Trophoblast cell (in vitro differentiated cells and primary cell): Measurements from ENCODE around the gene SERP2.

ENCODE experiments used
- DNase-seq, 2 donors: peaks; one replicate each; pipeline ENCODE4 v3.0.0-alpha.2; 2016
- H2AFZ ChIP-seq: 2 replicates; pipeline ENCODE4 v1.6.1; 2013; ENCODE audit warnings: low read length, moderate library complexity, mild to moderate bottlenecking; ENCODE audit not compliant: insufficient read depth, poor library complexity
- H2AK5ac ChIP-seq: 2 replicates; pipeline ENCODE4 v1.6.1; 2013; ENCODE audit warnings: mild to moderate bottlenecking, low read length
- H2BK120ac ChIP-seq: 2 replicates; pipeline ENCODE4 v1.6.1; 2013; ENCODE audit warnings: low read length, mild to moderate bottlenecking, moderate library complexity; ENCODE audit not compliant: insufficient read depth, poor library complexity
- H2BK12ac ChIP-seq: 2 replicates; pipeline ENCODE4 v1.6.1; 2013; ENCODE audit warnings: mild to moderate bottlenecking, low read length, moderate library complexity
- H2BK5ac ChIP-seq: 2 replicates; pipeline ENCODE4 v1.6.1; 2013; ENCODE audit warnings: low read length, low read depth, moderate library complexity, mild to moderate bottlenecking; ENCODE audit not compliant: poor library complexity
- H3K14ac ChIP-seq: 2 replicates; pipeline ENCODE4 v1.6.1; 2013; ENCODE audit warnings: mild to moderate bottlenecking, low read length
- H3K18ac ChIP-seq: 2 replicates; pipeline ENCODE4 v1.6.1; 2013; ENCODE audit warnings: mild to moderate bottlenecking, low read length
- H3K23ac ChIP-seq: 2 replicates; pipeline ENCODE4 v1.6.1; 2013; ENCODE audit warnings: low read length
- H3K27ac ChIP-seq: 2 replicates; pipeline ENCODE4 v1.5.1; 2013; ENCODE audit warnings: low read depth, mild to moderate bottlenecking, inconsistent platforms, low read length, moderate library complexity
- H3K27me3 ChIP-seq: 2 replicates; pipeline ENCODE4 v1.6.1; 2013; ENCODE audit warnings: inconsistent platforms, mild to moderate bottlenecking, low read length, moderate library complexity; ENCODE audit not compliant: insufficient read depth
- H3K36me3 ChIP-seq, 2 experiments: 1 replicate in 1 of 2; 2 replicates in 1 of 2; pipeline ENCODE4 v1.6.1; 2013; ENCODE audit warnings: low read length in 2 of 2, mild to moderate bottlenecking in 2 of 2, moderate library complexity in 1 of 2; ENCODE audit not compliant: insufficient read depth in 2 of 2, control insufficient read depth in 1 of 2
- H3K4ac ChIP-seq: 2 replicates; pipeline ENCODE4 v1.6.1; 2013; ENCODE audit warnings: low read depth, mild to moderate bottlenecking, low read length, moderate library complexity
- H3K4me1 ChIP-seq, 2 experiments: 1 replicate in 1 of 2; 2 replicates in 1 of 2; pipeline ENCODE4 v1.6.1; 2013; ENCODE audit warnings: low read length in 2 of 2, mild to moderate bottlenecking in 2 of 2, moderate library complexity in 1 of 2; ENCODE audit not compliant: insufficient read depth in 2 of 2, control insufficient read depth in 1 of 2
- H3K4me2 ChIP-seq: 2 replicates; pipeline ENCODE4 v1.6.1; 2013; ENCODE audit warnings: inconsistent platforms, mild to moderate bottlenecking, low read length, moderate library complexity
- H3K4me3 ChIP-seq: 2 replicates; pipeline ENCODE4 v1.5.1; 2013; ENCODE audit warnings: mild to moderate bottlenecking, low read depth, low read length, inconsistent platforms
- H3K79me1 ChIP-seq: one replicate; pipeline ENCODE4 v1.6.1; 2013; ENCODE audit warnings: low read length
- H3K79me2 ChIP-seq: 2 replicates; pipeline ENCODE4 v1.6.1; 2013; ENCODE audit warnings: low read length, mild to moderate bottlenecking; ENCODE audit not compliant: control insufficient read depth, insufficient read depth, poor library complexity
- H3K9ac ChIP-seq: 2 replicates; pipeline ENCODE4 v1.6.1; 2013; ENCODE audit warnings: mild to moderate bottlenecking, low read length
- H3K9me3 ChIP-seq: 2 replicates; pipeline ENCODE4 v1.6.1; 2013; ENCODE audit warnings: low read depth, mild to moderate bottlenecking, control low read depth, inconsistent platforms, low read length; ENCODE audit not compliant: insufficient read depth
- H4K12ac ChIP-seq: 2 replicates; pipeline ENCODE4 v1.6.1; 2013; ENCODE audit warnings: low read depth, mild to moderate bottlenecking, low read length, moderate library complexity
- H4K8ac ChIP-seq: 2 replicates; pipeline ENCODE4 v1.6.1; 2013; ENCODE audit warnings: low read depth, mild to moderate bottlenecking, low read length, moderate library complexity
- H4K91ac ChIP-seq: one replicate; pipeline ENCODE4 v1.6.1; 2013; ENCODE audit warnings: low read depth, mild to moderate bottlenecking, low read length, moderate library complexity
- WGBS: extraction: QIAGEN DNeasy Blood & Tissue Kit; methylation state at CpG from one replicate; pipeline ENCODE4 v1.1.7; 2013; ENCODE audit warnings: missing lambda C conversion rate; ENCODE audit not compliant: insufficient read length, insufficient coverage; ENCODE audit errors: extremely low coverage; 5-methylcytosine and 5-hydroxymethylcytosine counted together

SERP2 gene

GRCh38 chr13:44425815-44426078 is 52.1 kb downstream of the SERP2 start:
- Histone ChIP-seq H2BK5ac (no peak overlapping the region), H2AK5ac (no peak overlapping the region), H4K12ac (no peak overlapping the region), H3K4me1 (peaks cover 0 to 7% of the 10 kb centered on the region in 2 experiments), H3K4me2 (no peak overlapping the region), H3K18ac (no peak overlapping the region), H3K14ac (no peak overlapping the region), H2BK12ac (no peak overlapping the region), H4K8ac (no peak overlapping the region), H3K9me3 (no peaks in the 10 kb centered on the region), H3K4me3 (no peak overlapping the region), H3K36me3 (no peaks in the 10 kb centered on the region), H3K79me2 (no peaks in the 10 kb centered on the region), H3K27ac (no peak overlapping the region), H2BK120ac (no peak overlapping the region), H3K27me3 (no peaks in the 10 kb centered on the region), H3K9ac (no peak overlapping the region), H3K4ac (no peak overlapping the region), H2AFZ (no peak overlapping the region), H3K79me1 (no peaks in the 10 kb centered on the region), H4K91ac (no peak overlapping the region), H3K23ac (no peak overlapping the region)
- no CpG with 5 or more reads among the region's 2 CpGs for WGBS
- no peak for DNase-seq

DNA sequence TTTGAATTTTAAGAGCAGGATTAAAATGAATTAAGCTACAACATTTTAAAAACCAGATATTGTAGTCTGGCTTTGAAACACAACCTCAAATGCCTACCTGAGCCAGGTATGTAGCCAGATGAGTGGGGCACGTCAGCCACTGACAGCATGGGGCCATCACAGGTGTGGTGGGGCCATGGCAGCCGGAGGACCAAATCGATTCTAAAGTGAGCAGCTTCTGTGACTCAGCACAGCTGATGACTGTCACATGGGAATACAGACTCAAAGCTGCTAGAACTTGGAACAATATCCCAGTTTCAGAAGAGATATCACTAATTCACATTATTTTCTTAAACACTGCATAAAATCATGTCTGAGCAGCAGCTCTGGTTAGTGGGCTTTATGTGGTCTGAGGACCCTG is 52.8 kb downstream of the SERP2 start:
- H2AFZ ChIP-seq, result no peak overlapping the region
- DNase-seq, result no peak
- H2BK12ac ChIP-seq, result no peak overlapping the region
- no peak overlapping the region for H3K4me2 ChIP-seq
- no peak overlapping the region for H2BK120ac ChIP-seq
- no peak overlapping the region for H3K9ac ChIP-seq
- no peak overlapping the region for H3K4ac ChIP-seq
- H3K14ac ChIP-seq, result no peak overlapping the region
- H3K36me3 ChIP-seq, result no peaks in the 10 kb centered on the region
- no peak overlapping the region for H2BK5ac ChIP-seq
- H3K9me3 ChIP-seq, result no peaks in the 10 kb centered on the region
- H3K18ac ChIP-seq, result no peak overlapping the region
- no peak overlapping the region for H3K4me3 ChIP-seq
- no peak overlapping the region for H4K8ac ChIP-seq
- WGBS, result no CpG with 5 or more reads among the region's 3 CpGs
- H3K27ac ChIP-seq, result no peak overlapping the region
- no peak overlapping the region for H4K12ac ChIP-seq
- H3K23ac ChIP-seq, result no peak overlapping the region
- H3K79me2 ChIP-seq, result no peaks in the 10 kb centered on the region
- no peaks in the 10 kb centered on the region for H3K27me3 ChIP-seq
- no peak overlapping the region for H4K91ac ChIP-seq
- peaks cover 0 to 7% of the 10 kb centered on the region in 2 experiments for H3K4me1 ChIP-seq
- no peaks in the 10 kb centered on the region for H3K79me1 ChIP-seq
- no peak overlapping the region for H2AK5ac ChIP-seq

DNA sequence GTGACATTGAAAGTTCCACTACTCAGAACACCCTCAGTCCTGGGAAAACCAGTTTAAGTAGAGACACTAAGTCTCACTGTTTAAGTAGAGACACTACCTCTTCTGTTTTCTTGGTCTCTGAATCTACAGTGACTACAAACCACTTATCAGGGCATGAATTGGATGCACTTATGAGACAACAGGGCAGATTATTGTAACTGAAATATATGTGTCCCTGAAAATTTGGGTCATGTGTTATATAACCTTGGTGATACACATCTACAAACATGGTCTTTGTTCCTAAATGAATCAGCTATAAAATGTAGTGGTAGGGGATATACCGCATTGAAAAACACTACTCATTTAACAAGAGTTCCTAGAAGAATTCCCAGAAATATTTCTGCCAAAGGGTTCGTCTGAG is 55.7 kb downstream of the SERP2 start:
- Histone ChIP-seq H3K18ac (no peak overlapping the region), H2BK5ac (no peak overlapping the region), H3K79me1 (no peaks in the 10 kb centered on the region), H3K4me2 (no peak overlapping the region), H3K23ac (no peak overlapping the region), H2BK12ac (no peak overlapping the region), H3K79me2 (no peaks in the 10 kb centered on the region), H3K27me3 (no peaks in the 10 kb centered on the region), H3K4me3 (no peak overlapping the region), H3K27ac (no peak overlapping the region), H3K14ac (no peak overlapping the region), H4K91ac (no peak overlapping the region), H3K36me3 (peaks cover 3 to 10% of the 10 kb centered on the region in 2 experiments), H2BK120ac (no peak overlapping the region), H3K4me1 (peaks cover 3 to 10% of the 10 kb centered on the region in 2 experiments), H4K8ac (no peak overlapping the region), H3K4ac (no peak overlapping the region), H2AFZ (no peak overlapping the region), H3K9me3 (no peaks in the 10 kb centered on the region), H4K12ac (no peak overlapping the region), H3K9ac (no peak overlapping the region), H2AK5ac (no peak overlapping the region)
- DNase-seq, result peak in 1 of 2 donors; percentile 26
- WGBS, result no CpG with 5 or more reads among the region's 2 CpGs

GRCh38 chr13:44431150-44431549 is 57.5 kb downstream of the SERP2 start:
- Histone ChIP-seq H3K27ac (no peak overlapping the region), H3K79me2 (peaks cover 7% of the 10 kb centered on the region), H2AK5ac (no peak overlapping the region), H3K23ac (no peak overlapping the region), H3K79me1 (peaks cover 6% of the 10 kb centered on the region), H2AFZ (no peak overlapping the region), H4K12ac (no peak overlapping the region), H3K27me3 (no peaks in the 10 kb centered on the region), H2BK5ac (no peak overlapping the region), H3K4me1 (peaks cover 6 to 9% of the 10 kb centered on the region in 2 experiments), H2BK120ac (no peak overlapping the region), H4K91ac (no peak overlapping the region), H3K14ac (no peak overlapping the region), H2BK12ac (no peak overlapping the region), H3K9me3 (no peaks in the 10 kb centered on the region), H3K4ac (no peak overlapping the region), H3K9ac (no peak overlapping the region), H3K18ac (no peak overlapping the region), H4K8ac (no peak overlapping the region), H3K36me3 (peaks cover 6 to 12% of the 10 kb centered on the region in 2 experiments), H3K4me3 (no peak overlapping the region), H3K4me2 (no peak overlapping the region)
- DNase-seq, result peak; percentile 53 to 65
- no CpG with 5 or more reads among the region's 4 CpGs for WGBS
